ENCODE data around the gene MYH15.

- TF ChIP-seq CTCF (IDR thresholded peaks at IDR 0.05; ENCODE audit: poor library complexity) (no peak), EZH2phosphoT487 (IDR thresholded peaks at IDR 0.05; ENCODE audit: low read depth, severe bottlenecking, unreplicated experiment) (no peak), EZH2 (IDR thresholded peaks at IDR 0.05; ENCODE audit: borderline replicate concordance) (no peak)
These were observed 98.2 kb downstream of the MYH15 start for GRCh38 chr3:108412121-108412750.

Data from hepatocyte (in vitro differentiated cells).